ENCODE measurements around the gene SH3GL1. TPM values are rescaled to one million over a fixed set of nuclear protein-coding genes. Genes with fewer than 3 reads are reported as not detected.

SH3GL1 gene
- total and polyA plus RNA-seq, 8 donors = 25.9 to 34.2 (median 27.6) TPM

- Histone ChIP-seq H3K27ac (peak overlapping the region in 1 of 4 donors; percentile 38), H3K9me3 (no peaks in the 10 kb centered on the region), H3K27me3 (no peaks in the 10 kb centered on the region), H3K4me1 (no peaks in the 10 kb centered on the region), H3K36me3 (no peaks in the 10 kb centered on the region), H3K4me3 (peak overlapping the region; percentile 10 to 33 (median 16))
- intact Hi-C loops (cut with DNase I) = no loop called here
- 14 to 34% methylated on average over 28 to 30 of the region's 30 CpGs for WGBS, 2 donors
- peak in 3 of 4 donors; percentile 5 to 64 (median 59) for ATAC-seq
- DNase-seq = peak in 5 of 6 donors; percentile 78 to 92 (median 82)
- no peak for FAIRE-seq
- TF ChIP-seq, protein P1, sequence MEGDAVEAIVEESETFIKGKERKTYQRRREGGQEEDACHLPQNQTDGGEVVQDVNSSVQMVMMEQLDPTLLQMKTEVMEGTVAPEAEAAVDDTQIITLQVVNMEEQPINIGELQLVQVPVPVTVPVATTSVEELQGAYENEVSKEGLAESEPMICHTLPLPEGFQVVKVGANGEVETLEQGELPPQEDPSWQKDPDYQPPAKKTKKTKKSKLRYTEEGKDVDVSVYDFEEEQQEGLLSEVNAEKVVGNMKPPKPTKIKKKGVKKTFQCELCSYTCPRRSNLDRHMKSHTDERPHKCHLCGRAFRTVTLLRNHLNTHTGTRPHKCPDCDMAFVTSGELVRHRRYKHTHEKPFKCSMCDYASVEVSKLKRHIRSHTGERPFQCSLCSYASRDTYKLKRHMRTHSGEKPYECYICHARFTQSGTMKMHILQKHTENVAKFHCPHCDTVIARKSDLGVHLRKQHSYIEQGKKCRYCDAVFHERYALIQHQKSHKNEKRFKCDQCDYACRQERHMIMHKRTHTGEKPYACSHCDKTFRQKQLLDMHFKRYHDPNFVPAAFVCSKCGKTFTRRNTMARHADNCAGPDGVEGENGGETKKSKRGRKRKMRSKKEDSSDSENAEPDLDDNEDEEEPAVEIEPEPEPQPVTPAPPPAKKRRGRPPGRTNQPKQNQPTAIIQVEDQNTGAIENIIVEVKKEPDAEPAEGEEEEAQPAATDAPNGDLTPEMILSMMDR (IDR thresholded peaks at IDR 0.05) = no peak
These were observed 73.0 kb downstream of the SH3GL1 start for GRCh38 chr19:4327252-4327876.

- FAIRE-seq = no peak
- DNase-seq = peak in 3 of 6 donors; percentile 39 to 72 (median 40)
- Histone ChIP-seq H3K27me3 (no peaks in the 10 kb centered on the region), H3K36me3 (no peaks in the 10 kb centered on the region), H3K4me3 (no peak overlapping the region), H3K9me3 (no peaks in the 10 kb centered on the region), H3K4me1 (no peaks in the 10 kb centered on the region), H3K27ac (no peak overlapping the region)
- intact Hi-C loops (cut with DNase I) = no loop called here
- TF ChIP-seq, protein P1 (IDR thresholded peaks at IDR 0.05) = no peak
- ATAC-seq = no peak
- WGBS, 2 donors = 46 to 72% methylated on average over 33 of the region's 33 CpGs
These were observed 73.5 kb downstream of the SH3GL1 start for GRCh38 chr19:4326837-4327251.

DNA sequence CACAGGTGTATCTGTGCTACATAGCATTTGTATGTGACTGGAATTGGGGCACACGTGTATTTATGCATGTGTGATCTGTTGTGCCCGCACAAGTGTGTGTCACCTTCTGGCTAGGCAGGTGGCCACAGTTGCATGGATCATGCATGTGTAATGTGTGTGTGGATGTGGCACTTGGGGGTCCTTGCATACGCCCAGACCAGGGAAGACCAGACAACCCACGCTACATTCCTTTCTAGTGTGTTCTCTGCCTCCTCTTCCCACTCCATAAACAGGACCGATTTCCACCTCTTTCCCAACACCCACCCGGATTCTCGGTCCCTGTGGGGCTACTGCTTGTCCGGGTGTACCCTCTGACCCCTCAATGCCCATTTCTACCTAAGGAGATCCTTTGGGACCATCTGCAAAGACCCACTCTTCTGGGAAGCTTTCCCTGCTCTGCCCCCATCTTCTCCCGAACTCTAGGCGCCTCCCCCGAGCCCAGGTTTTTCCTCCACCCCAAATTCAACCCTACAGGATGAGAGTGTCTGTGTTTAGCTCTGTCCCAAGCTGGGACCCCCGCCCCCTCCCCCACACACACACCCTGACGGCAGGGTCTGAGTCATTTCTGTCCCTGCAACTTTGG is 74.0 kb downstream of the SH3GL1 start:
- TF ChIP-seq, protein P1 (IDR thresholded peaks at IDR 0.05) = no peak

GRCh38 chr19:4324228-4324627 is 76.1 kb downstream of the SH3GL1 start:
- TF ChIP-seq, protein P1 (IDR thresholded peaks at IDR 0.05) = no peak
- Histone ChIP-seq H3K4me1 (no peaks in the 10 kb centered on the region), H3K36me3 (no peaks in the 10 kb centered on the region), H3K9me3 (no peaks in the 10 kb centered on the region), H3K4me3 (no peak overlapping the region), H3K27me3 (no peaks in the 10 kb centered on the region), H3K27ac (no peak overlapping the region)
- WGBS, 2 donors = 88 to 93% methylated on average over 12 of the region's 12 CpGs
- intact Hi-C loops (cut with DNase I) = no loop called here
- FAIRE-seq (no peak), DNase-seq (no peak), ATAC-seq (no peak)

More for the DNA sequence above, 74.0 kb downstream of the SH3GL1 start:
- H3K27me3 ChIP-seq = no peaks in the 10 kb centered on the region
- DNase-seq = no peak
- intact Hi-C loops (cut with DNase I) = no loop called here
- no peaks in the 10 kb centered on the region for H3K36me3 ChIP-seq
- FAIRE-seq = no peak
- H3K9me3 ChIP-seq = no peaks in the 10 kb centered on the region
- WGBS, 2 donors = 79 to 83% methylated on average over 13 of the region's 13 CpGs
- H3K4me1 ChIP-seq = no peaks in the 10 kb centered on the region
- H3K4me3 ChIP-seq = no peak overlapping the region
- H3K27ac ChIP-seq = no peak overlapping the region
- ATAC-seq = no peak

- DNase-seq (no peak), FAIRE-seq (no peak), ATAC-seq (no peak)
- Histone ChIP-seq H3K9me3 (no peaks in the 10 kb centered on the region), H3K4me3 (no peak overlapping the region), H3K27me3 (no peaks in the 10 kb centered on the region), H3K4me1 (no peaks in the 10 kb centered on the region), H3K36me3 (no peaks in the 10 kb centered on the region), H3K27ac (no peak overlapping the region)
- 91 to 95% methylated on average over 9 of the region's 9 CpGs for WGBS, 2 donors
- intact Hi-C loops (cut with DNase I) = no loop called here
- TF ChIP-seq, protein P1 (IDR thresholded peaks at IDR 0.05) = no peak
These were observed 76.7 kb downstream of the SH3GL1 start for GRCh38 chr19:4323692-4324091.

All from pancreas (tissue), 10 donors.